DND-41 (cell line): ENCODE measurements around the gene CEP170B.
A peak's percentile ranks its signal among the peaks of the same experiment; 100 is the strongest.

Source experiments
- ATAC-seq: fragments of 200-7000 bp; cut with Tn5 transposase; 3 replicates; pipeline ENCODE4 v1.9.1; 2021; ENCODE audit warnings: low read depth; ENCODE audit not compliant: insufficient read depth
- DNase-seq: peaks from one replicate; pipeline ENCODE4 v3.0.0-alpha.2; 2020
- H2AFZ ChIP-seq: 2 replicates; pipeline ENCODE4 v1.6.0; 2012; ENCODE audit warnings: low read depth, low read length
- H3K27ac ChIP-seq: 2 replicates; pipeline ENCODE4 v1.5.1; 2012; ENCODE audit warnings: low read length, inconsistent platforms
- H3K27me3 ChIP-seq: fragments of 200-600 bp; sonication (generic); 2 replicates; pipeline ENCODE4 v1.6.0; 2012; ENCODE audit warnings: low read length, mild to moderate bottlenecking, inconsistent platforms; ENCODE audit not compliant: insufficient read depth, poor library complexity
- H3K36me3 ChIP-seq: 2 replicates; pipeline ENCODE4 v1.5.1; 2012; ENCODE audit warnings: low read length, inconsistent platforms; ENCODE audit not compliant: insufficient read depth
- H3K4me1 ChIP-seq: 2 replicates; pipeline ENCODE4 v1.5.1; 2012; ENCODE audit warnings: mild to moderate bottlenecking, low read length; ENCODE audit not compliant: insufficient read depth
- H3K4me2 ChIP-seq: 2 replicates; pipeline ENCODE4 v1.6.0; 2012; ENCODE audit warnings: mild to moderate bottlenecking, moderate library complexity, low read length, inconsistent platforms; ENCODE audit not compliant: insufficient read depth
- H3K4me3 ChIP-seq, 2 experiments: fragments of 200-600 bp in 1 of 2; shearing (Covaris generic) in 1 of 2; 2 replicates each; pipeline ENCODE4 v1.5.1; 2012 to 2016; ENCODE audit warnings: inconsistent platforms in 2 of 2, low read length in 2 of 2, mild to moderate bottlenecking in 2 of 2, low read depth in 1 of 2, moderate library complexity in 1 of 2
- H3K79me2 ChIP-seq: 2 replicates; pipeline ENCODE4 v1.6.0; 2012; ENCODE audit warnings: low read length, inconsistent platforms; ENCODE audit not compliant: insufficient read depth
- H3K9ac ChIP-seq: 2 replicates; pipeline ENCODE4 v1.6.0; 2012; ENCODE audit warnings: low read depth, mild to moderate bottlenecking, inconsistent platforms, low read length, moderate library complexity
- H3K9me3 ChIP-seq: 2 replicates; pipeline ENCODE4 v1.5.1; 2012; ENCODE audit warnings: low read length, moderate library complexity, mild to moderate bottlenecking, inconsistent platforms; ENCODE audit not compliant: insufficient read depth, severe bottlenecking
- H4K20me1 ChIP-seq: 2 replicates; pipeline ENCODE4 v1.6.0; 2012; ENCODE audit warnings: low read length; ENCODE audit not compliant: insufficient read depth
- CTCF ChIP-seq: IDR thresholded peaks from 2 replicates; pipeline ENCODE4 v1.5.1; 2012; ENCODE audit warnings: borderline replicate concordance, low read length, moderate library complexity, mild to moderate bottlenecking; ENCODE audit not compliant: poor library complexity, severe bottlenecking; ENCODE audit errors: extremely low read depth
- EZH2 ChIP-seq: IDR thresholded peaks from 3 replicates; pipeline ENCODE4 v1.6.1; 2012; ENCODE audit warnings: borderline replicate concordance, low read depth, mild to moderate bottlenecking, moderate library complexity, low read length, inconsistent platforms; ENCODE audit not compliant: severe bottlenecking

The CEP170B gene

GRCh38 chr14:104931771-104932675 is 67.0 kb downstream of the CEP170B start:
- ATAC-seq (no peak), DNase-seq (no peak)
- H3K27me3 ChIP-seq = peaks cover 17% of the 10 kb centered on the region
- no peak overlapping the region for H3K27ac ChIP-seq
- no peak overlapping the region for H2AFZ ChIP-seq
- no peaks in the 10 kb centered on the region for H3K36me3 ChIP-seq
- H3K4me2 ChIP-seq = no peak overlapping the region
- H3K9ac ChIP-seq = no peak overlapping the region
- H3K9me3 ChIP-seq = no peaks in the 10 kb centered on the region
- TF ChIP-seq CTCF (no peak), EZH2 (no peak)
- H3K4me1 ChIP-seq = peaks cover 7% of the 10 kb centered on the region; the same call in 1 of the 2 replicates
- H3K79me2 ChIP-seq = no peaks in the 10 kb centered on the region
- H4K20me1 ChIP-seq = no peaks in the 10 kb centered on the region
- H3K4me3 ChIP-seq = no peak overlapping the region

DNA sequence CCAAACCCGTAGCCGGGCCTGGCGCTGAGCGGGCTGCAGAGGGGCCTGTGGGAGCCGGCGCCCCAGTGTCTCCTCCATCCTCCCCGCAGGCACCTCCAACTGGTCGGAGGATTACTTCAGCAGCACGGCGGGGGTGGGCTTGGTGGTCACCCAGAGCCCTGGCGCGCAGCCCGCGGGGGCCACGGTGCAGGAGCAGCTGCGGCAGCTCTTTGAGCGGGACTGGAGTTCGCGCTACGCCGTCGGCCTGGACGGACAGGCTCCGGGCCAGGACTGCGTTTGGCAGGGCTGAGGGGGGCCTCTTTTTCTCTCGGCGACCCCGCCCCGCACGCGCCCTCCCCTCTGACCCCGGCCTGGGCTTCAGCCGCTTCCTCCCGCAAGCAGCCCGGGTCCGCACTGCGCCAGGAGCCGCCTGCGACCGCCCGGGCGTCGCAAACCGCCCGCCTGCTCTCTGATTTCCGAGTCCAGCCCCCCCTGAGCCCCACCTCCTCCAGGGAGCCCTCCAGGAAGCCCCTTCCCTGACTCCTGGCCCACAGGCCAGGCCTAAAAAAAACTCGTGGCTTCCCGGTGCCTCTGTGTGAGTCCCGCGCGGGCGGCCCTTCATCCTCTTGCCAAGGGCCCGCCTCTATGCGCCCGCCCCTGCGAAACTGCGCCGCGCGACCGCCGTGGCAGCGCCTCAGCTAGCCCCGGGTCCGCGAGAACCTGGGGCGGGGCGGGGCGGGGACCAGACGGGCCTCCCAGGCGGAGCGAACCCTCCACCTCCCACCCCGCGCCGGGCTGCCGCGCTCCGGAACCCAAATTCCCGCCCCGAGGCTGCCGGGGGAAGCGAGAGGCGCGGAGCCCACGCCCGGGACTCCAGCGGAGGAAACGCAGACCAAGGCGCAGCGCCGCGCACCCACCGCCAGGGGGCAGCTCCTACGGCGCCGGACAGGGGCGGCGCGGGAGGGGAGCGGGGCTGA is 67.9 kb downstream of the CEP170B start:
- Histone ChIP-seq H3K4me3 (no peak overlapping the region), H3K27me3 (peaks cover 22% of the 10 kb centered on the region), H3K4me2 (peak overlapping the region; percentile 44), H3K9me3 (no peaks in the 10 kb centered on the region), H4K20me1 (no peaks in the 10 kb centered on the region), H3K9ac (peak overlapping the region; percentile 39; the same call in 1 of the 2 replicates), H3K27ac (no peak overlapping the region), H3K79me2 (no peaks in the 10 kb centered on the region), H3K36me3 (no peaks in the 10 kb centered on the region), H2AFZ (peak overlapping the region; percentile 67), H3K4me1 (peaks cover 7% of the 10 kb centered on the region; the same call in 1 of the 2 replicates)
- DNase-seq (peak; percentile 87), ATAC-seq (peak; percentile 92)
- TF ChIP-seq EZH2 (no peak), CTCF (peak; percentile 77)

DNA sequence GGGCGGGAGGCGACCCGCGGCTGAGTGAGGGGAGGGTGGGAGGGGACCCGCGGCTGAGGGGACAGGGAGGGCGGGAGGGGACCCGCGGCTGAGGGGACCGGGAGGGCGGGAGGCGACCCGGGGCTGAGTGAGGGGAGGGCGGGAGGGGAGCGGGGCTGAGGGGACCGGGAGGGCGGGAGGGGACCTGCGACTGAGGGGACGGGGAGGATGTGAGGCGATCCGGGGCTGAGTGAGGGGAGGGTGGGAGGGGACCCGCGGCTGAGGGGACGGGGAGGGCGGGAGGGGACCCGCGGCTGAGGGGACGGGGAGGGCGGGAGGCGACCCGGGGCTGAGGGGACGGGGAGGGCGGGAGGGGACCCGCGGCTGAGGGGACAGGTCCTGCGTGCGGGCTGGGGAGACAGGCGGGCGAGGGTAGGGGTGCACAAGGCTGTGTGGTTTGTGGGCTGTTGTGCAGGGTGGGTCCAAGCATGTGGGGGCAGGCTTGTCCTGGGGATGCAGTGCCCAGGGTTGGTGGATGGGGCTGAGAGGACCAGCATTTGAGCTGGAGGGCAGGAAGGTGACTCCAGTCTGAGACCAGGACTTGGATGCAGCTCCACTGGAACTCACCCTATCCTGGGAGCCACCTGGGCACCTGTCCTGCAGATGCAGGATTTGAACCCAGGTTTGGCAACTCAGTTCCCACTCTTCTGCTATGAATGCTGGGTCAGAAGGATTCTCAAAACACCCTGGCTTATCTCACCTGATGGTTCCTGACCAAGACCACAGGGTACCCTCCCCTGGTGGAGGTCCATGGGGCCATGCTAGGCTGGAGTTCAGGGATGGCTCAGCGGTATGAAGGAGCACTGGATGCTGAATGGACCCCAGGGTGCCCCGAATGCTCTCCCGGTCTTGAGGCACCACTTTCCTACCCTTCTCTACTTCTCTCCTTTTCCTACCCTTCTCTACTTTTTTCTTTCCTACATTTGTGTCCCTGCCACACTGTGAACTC is 69.0 kb downstream of the CEP170B start:
- TF ChIP-seq CTCF (no peak), EZH2 (no peak)
- no peak overlapping the region for H3K27ac ChIP-seq
- no peak for DNase-seq
- H2AFZ ChIP-seq = no peak overlapping the region
- peak overlapping the region in 1 of 2 experiments; percentile 28; a peak in 2 of 4 replicates for H3K4me3 ChIP-seq
- peaks cover 25% of the 10 kb centered on the region for H3K27me3 ChIP-seq
- H3K9me3 ChIP-seq = no peaks in the 10 kb centered on the region
- H3K9ac ChIP-seq = no peak overlapping the region
- peak; percentile 18; the same call in 1 of the 3 replicates for ATAC-seq
- H3K79me2 ChIP-seq = no peaks in the 10 kb centered on the region
- peak overlapping the region; percentile 47; the same call in 1 of the 2 replicates for H3K4me2 ChIP-seq
- H3K36me3 ChIP-seq = no peaks in the 10 kb centered on the region
- H3K4me1 ChIP-seq = peaks cover 7% of the 10 kb centered on the region; the same call in 1 of the 2 replicates
- H4K20me1 ChIP-seq = no peaks in the 10 kb centered on the region
